HCT116 (cell line): Measurements from ENCODE around the gene AVPI1.

Experiments
- EZH2 ChIP-seq: fragments of 200-600 bp; sonication (generic); IDR thresholded peaks from 2 replicates; pipeline ENCODE4 v1.6.1; 2017; ENCODE audit warnings: antibody characterized with exemption, mixed run types
- POLR2A ChIP-seq: IDR thresholded peaks from 2 replicates; pipeline ENCODE4 v1.7.0; 2011; ENCODE audit warnings: borderline replicate concordance; ENCODE audit not compliant: insufficient read depth, insufficient read length; ENCODE audit errors: extremely low read depth
- POLR2AphosphoS5 ChIP-seq: IDR thresholded peaks from 2 replicates; pipeline ENCODE4 v1.6.1; 2011; ENCODE audit warnings: mild to moderate bottlenecking, low read depth, low read length, moderate library complexity
- SP1 ChIP-seq: IDR thresholded peaks from 2 replicates; pipeline ENCODE4 v1.6.1; 2012; ENCODE audit warnings: low read depth
- SRF ChIP-seq: IDR thresholded peaks from 2 replicates; pipeline ENCODE4 v1.6.1; 2012; ENCODE audit warnings: low read depth
- YY1 ChIP-seq: IDR thresholded peaks from 2 replicates; pipeline ENCODE4 v1.6.1; 2011; ENCODE audit warnings: low read length, low read depth, moderate library complexity, mild to moderate bottlenecking; ENCODE audit not compliant: insufficient replicate concordance; ENCODE audit errors: extremely low read depth
- TF ChIP-seq, protein P1 (sequence below), 3 experiments: fragments of 200-600 bp in 1 of 3; sonication (generic) in 1 of 3; IDR thresholded peaks in 2 of 3; conservative IDR thresholded peaks in 1 of 3; 2 replicates each; pipeline ENCODE4 v1.5.1; 2012 to 2017; ENCODE audit warnings: low read depth in 2 of 3, low read length in 2 of 3, antibody characterized with exemption in 1 of 3, borderline replicate concordance in 1 of 3, control low read depth in 1 of 3, mild to moderate bottlenecking in 1 of 3, mixed read lengths in 1 of 3, mixed run types in 1 of 3, moderate library complexity in 1 of 3; ENCODE audit not compliant: insufficient read depth in 1 of 3

GRCh38 chr10:97631098-97631497 lies 55.9 kb downstream of the AVPI1 start:
- TF ChIP-seq, protein P1, sequence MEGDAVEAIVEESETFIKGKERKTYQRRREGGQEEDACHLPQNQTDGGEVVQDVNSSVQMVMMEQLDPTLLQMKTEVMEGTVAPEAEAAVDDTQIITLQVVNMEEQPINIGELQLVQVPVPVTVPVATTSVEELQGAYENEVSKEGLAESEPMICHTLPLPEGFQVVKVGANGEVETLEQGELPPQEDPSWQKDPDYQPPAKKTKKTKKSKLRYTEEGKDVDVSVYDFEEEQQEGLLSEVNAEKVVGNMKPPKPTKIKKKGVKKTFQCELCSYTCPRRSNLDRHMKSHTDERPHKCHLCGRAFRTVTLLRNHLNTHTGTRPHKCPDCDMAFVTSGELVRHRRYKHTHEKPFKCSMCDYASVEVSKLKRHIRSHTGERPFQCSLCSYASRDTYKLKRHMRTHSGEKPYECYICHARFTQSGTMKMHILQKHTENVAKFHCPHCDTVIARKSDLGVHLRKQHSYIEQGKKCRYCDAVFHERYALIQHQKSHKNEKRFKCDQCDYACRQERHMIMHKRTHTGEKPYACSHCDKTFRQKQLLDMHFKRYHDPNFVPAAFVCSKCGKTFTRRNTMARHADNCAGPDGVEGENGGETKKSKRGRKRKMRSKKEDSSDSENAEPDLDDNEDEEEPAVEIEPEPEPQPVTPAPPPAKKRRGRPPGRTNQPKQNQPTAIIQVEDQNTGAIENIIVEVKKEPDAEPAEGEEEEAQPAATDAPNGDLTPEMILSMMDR (IDR thresholded peaks at IDR 0.05 in 2 of 3, conservative IDR thresholded peaks at IDR 0.05 in 1 of 3; ENCODE audit: borderline replicate concordance in 1 of 3, insufficient read depth in 1 of 3, low read depth in 2 of 3, low read length in 2 of 3): no peak
- TF ChIP-seq SRF: no peak
- TF ChIP-seq YY1: no peak
- TF ChIP-seq EZH2: no peak
- TF ChIP-seq POLR2A: no peak
- TF ChIP-seq POLR2AphosphoS5: no peak
- TF ChIP-seq SP1: no peak
